Fibroblast of villous mesenchyme (primary cell): ENCODE results near the gene SLC16A6. TPM values are rescaled to one million over a fixed set of nuclear protein-coding genes. Genes with fewer than 3 reads are reported as not detected.

ENCODE experiments used
- DNase-seq: peaks from one replicate; pipeline ENCODE4 v3.0.0-alpha.2; 2010; ENCODE audit warnings: low read depth
- H3K4me3 ChIP-seq: 2 replicates; pipeline ENCODE4 v1.5.1; 2011; ENCODE audit warnings: low read depth, mild to moderate bottlenecking, low read length
- CTCF ChIP-seq: IDR thresholded peaks from 2 replicates; pipeline ENCODE4 v1.5.1; 2012; ENCODE audit warnings: low read depth, mild to moderate bottlenecking, low read length; ENCODE audit not compliant: insufficient read depth
- total RNA-seq: library from RNA; depleted of rRNA; stranded (reverse); fragments of >200 nt; gene quantifications from 2 replicates; pipeline ENCODE4 v1.2.3, GENCODE V29; 2012

Gene SLC16A6
- total RNA-seq, 1 donor: 2.2 TPM

GRCh38 chr17:68326681-68327080, 35.8 kb upstream of the SLC16A6 start:
- no peak for TF ChIP-seq CTCF
- no peak for DNase-seq
- no peak overlapping the region for H3K4me3 ChIP-seq

- DNase-seq: no peak
- H3K4me3 ChIP-seq: no peak overlapping the region
- no peak for TF ChIP-seq CTCF
Observed at GRCh38 chr17:68325961-68326360, 35.0 kb upstream of the SLC16A6 start.

- no peak for DNase-seq
- no peak for TF ChIP-seq CTCF
- no peak overlapping the region for H3K4me3 ChIP-seq
Observed at GRCh38 chr17:68324654-68325336, 33.9 kb upstream of the SLC16A6 start.

- no peak overlapping the region for H3K4me3 ChIP-seq
- no peak for DNase-seq
- TF ChIP-seq CTCF: no peak
Observed at GRCh38 chr17:68324114-68324513, 33.2 kb upstream of the SLC16A6 start.

- TF ChIP-seq CTCF: no peak
- no peak overlapping the region for H3K4me3 ChIP-seq
Observed at GRCh38 chr17:68322630-68323029, 31.7 kb upstream of the SLC16A6 start.

GRCh38 chr17:68321556-68321954, 30.6 kb upstream of the SLC16A6 start:
- no peak overlapping the region for H3K4me3 ChIP-seq

More at GRCh38 chr17:68322630-68323029, 31.7 kb upstream of the SLC16A6 start:
- no peak for DNase-seq

More at GRCh38 chr17:68321556-68321954, 30.6 kb upstream of the SLC16A6 start:
- TF ChIP-seq CTCF: no peak
- no peak for DNase-seq
